ENCODE data around the gene WNK1.

The WNK1 gene

GRCh38 chr12:910416-910815 lies 158.0 kb downstream of the WNK1 start:
- FAIRE-seq (no peak), DNase-seq (ENCODE audit: insufficient read length) (no peak)
- TF ChIP-seq POLR2A (IDR thresholded peaks at IDR 0.05; ENCODE audit: low read depth, low read length) (no peak), POLR2AphosphoS5 (IDR thresholded peaks at IDR 0.05; ENCODE audit: low read depth, low read length) (no peak), TAF1 (IDR thresholded peaks at IDR 0.05; ENCODE audit: borderline replicate concordance, low read depth, low read length) (no peak)

- no peak for TF ChIP-seq TAF1 (IDR thresholded peaks at IDR 0.05; ENCODE audit: borderline replicate concordance, low read depth, low read length)
- TF ChIP-seq POLR2A (IDR thresholded peaks at IDR 0.05; ENCODE audit: low read depth, low read length), result no peak
- no peak for TF ChIP-seq POLR2AphosphoS5 (IDR thresholded peaks at IDR 0.05; ENCODE audit: low read depth, low read length)
Measured at GRCh38 chr12:911191-911826, 158.9 kb downstream of the WNK1 start.

GRCh38 chr12:912466-913235 lies 160.3 kb downstream of the WNK1 start:
- no peak for DNase-seq (ENCODE audit: insufficient read length)
- no peak for TF ChIP-seq POLR2A (IDR thresholded peaks at IDR 0.05; ENCODE audit: low read depth, low read length)
- no peak for TF ChIP-seq POLR2AphosphoS5 (IDR thresholded peaks at IDR 0.05; ENCODE audit: low read depth, low read length)
- no peak for TF ChIP-seq TAF1 (IDR thresholded peaks at IDR 0.05; ENCODE audit: borderline replicate concordance, low read depth, low read length)
- FAIRE-seq, result no peak

More at GRCh38 chr12:911191-911826, 158.9 kb downstream of the WNK1 start:
- FAIRE-seq, result no peak
- DNase-seq (ENCODE audit: insufficient read length), result no peak

GRCh38 chr12:913919-914698 lies 161.7 kb downstream of the WNK1 start:
- no peak for DNase-seq (ENCODE audit: insufficient read length)
- no peak; the same call in 1 of the 2 replicates for TF ChIP-seq POLR2AphosphoS5 (IDR thresholded peaks at IDR 0.05; ENCODE audit: low read depth, low read length)
- no peak for TF ChIP-seq POLR2A (IDR thresholded peaks at IDR 0.05; ENCODE audit: low read depth, low read length)
- no peak for TF ChIP-seq TAF1 (IDR thresholded peaks at IDR 0.05; ENCODE audit: borderline replicate concordance, low read depth, low read length)
- FAIRE-seq, result no peak

GRCh38 chr12:915090-915489 lies 162.7 kb downstream of the WNK1 start:
- no peak for DNase-seq (ENCODE audit: insufficient read length)
- TF ChIP-seq TAF1 (IDR thresholded peaks at IDR 0.05; ENCODE audit: borderline replicate concordance, low read depth, low read length), result no peak
- TF ChIP-seq POLR2AphosphoS5 (IDR thresholded peaks at IDR 0.05; ENCODE audit: low read depth, low read length), result no peak
- TF ChIP-seq POLR2A (IDR thresholded peaks at IDR 0.05; ENCODE audit: low read depth, low read length), result no peak
- FAIRE-seq, result no peak

DNA sequence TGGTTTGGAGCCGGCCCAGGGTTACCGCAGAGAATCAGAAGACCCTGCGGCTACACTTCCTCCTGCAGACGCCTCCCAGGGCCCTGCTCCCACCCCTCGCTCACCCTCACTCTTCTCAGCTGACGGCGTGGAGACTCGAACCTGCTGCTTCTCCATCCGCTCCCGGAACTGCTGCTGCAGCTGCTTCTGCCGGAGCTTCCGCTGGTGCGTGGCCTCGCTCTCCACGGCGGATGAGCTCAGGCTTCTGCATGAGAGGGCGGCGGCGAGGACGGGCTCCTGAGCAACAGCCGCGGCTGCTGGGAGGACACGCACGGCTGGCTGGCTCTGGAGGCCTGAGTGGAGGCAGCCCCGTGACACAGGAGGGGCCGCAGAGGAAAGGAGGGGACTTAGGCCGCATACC lies 163.9 kb downstream of the WNK1 start:
- FAIRE-seq, result no peak

DNA sequence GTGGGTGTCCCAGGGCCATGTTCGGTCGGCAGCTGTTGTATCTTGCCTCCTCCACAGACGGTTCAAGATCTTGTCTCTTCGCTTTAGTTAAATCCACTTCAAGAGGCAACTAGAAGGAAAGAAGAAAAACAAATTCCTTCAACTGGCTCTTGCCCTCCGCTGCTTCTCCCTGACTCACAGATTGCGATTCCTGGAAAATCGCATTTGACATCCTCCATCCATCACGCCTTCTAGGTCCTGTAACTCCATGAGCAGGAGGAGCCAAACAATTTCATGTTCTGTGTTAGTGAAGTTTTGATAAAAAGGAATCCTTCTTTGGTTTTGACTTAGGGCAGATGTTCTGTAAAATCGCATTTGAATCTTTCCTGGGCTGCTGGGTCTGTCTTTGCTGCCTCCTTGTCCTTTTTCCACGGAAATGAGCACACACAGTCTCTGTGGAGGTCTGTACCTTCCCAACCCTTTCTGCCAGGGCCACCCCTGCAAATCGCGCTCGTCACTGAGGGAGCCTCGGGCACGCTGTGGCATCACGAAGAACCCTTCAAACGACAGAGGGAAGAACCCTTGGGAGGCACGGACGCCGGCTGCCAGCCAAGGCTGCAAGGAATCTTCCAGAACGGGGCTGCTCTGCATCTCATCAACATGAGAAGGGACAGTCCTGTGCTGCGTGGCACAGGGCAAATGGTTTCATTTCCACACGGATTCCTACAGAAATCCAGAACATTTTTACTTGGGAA lies 164.5 kb downstream of the WNK1 start:
- DNase-seq (ENCODE audit: insufficient read length) (no peak), FAIRE-seq (no peak)
- no peak for TF ChIP-seq POLR2AphosphoS5 (IDR thresholded peaks at IDR 0.05; ENCODE audit: low read depth, low read length)
- no peak for TF ChIP-seq POLR2A (IDR thresholded peaks at IDR 0.05; ENCODE audit: low read depth, low read length)
- no peak for TF ChIP-seq TAF1 (IDR thresholded peaks at IDR 0.05; ENCODE audit: borderline replicate concordance, low read depth, low read length)

More for the DNA sequence above, 163.9 kb downstream of the WNK1 start:
- DNase-seq (ENCODE audit: insufficient read length), result no peak
- no peak for TF ChIP-seq TAF1 (IDR thresholded peaks at IDR 0.05; ENCODE audit: borderline replicate concordance, low read depth, low read length)
- no peak for TF ChIP-seq POLR2AphosphoS5 (IDR thresholded peaks at IDR 0.05; ENCODE audit: low read depth, low read length)
- no peak for TF ChIP-seq POLR2A (IDR thresholded peaks at IDR 0.05; ENCODE audit: low read depth, low read length)

DNA sequence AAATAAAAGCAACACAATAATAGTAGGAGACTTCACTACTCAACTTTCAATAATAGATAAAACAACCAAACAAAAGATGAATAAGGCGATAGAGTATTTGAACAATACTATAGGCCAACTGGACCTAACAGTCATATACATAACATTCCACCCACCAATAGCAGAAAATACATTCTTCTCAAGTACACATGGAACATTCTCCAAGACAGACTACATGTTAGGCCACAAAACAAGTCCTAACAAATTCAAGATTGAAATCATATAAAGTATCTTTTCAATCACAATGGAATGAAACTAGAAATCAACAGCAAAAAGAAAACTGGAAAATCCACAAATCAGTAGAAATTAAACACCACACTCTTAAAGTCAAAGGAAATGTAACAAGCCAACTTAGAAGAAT lies 168.3 kb downstream of the WNK1 start:
- DNase-seq (ENCODE audit: insufficient read length), result no peak
- TF ChIP-seq POLR2A (IDR thresholded peaks at IDR 0.05; ENCODE audit: low read depth, low read length) (no peak), TAF1 (IDR thresholded peaks at IDR 0.05; ENCODE audit: borderline replicate concordance, low read depth, low read length) (no peak), POLR2AphosphoS5 (IDR thresholded peaks at IDR 0.05; ENCODE audit: low read depth, low read length) (no peak)
- FAIRE-seq, result no peak

DNA sequence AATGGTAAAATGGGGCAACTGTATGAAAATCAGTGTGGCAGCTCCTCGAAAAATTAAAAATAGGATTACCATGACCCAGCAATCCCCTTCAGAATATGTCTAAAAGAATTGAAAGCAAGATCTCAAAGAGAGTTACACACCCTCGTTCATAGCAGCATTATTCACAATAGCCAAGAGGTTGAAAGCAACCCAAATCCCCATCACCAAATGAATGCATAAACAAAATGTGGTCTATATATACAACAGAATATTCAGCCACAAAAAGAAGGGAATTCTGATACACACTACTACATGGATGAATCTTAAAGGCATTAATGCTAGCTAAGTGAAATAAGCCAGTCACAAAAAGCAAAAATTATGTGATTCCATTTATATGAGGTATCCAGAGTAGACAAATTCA lies 169.9 kb downstream of the WNK1 start:
- DNase-seq (ENCODE audit: insufficient read length) (no peak), FAIRE-seq (no peak)
- TF ChIP-seq TAF1 (IDR thresholded peaks at IDR 0.05; ENCODE audit: borderline replicate concordance, low read depth, low read length) (no peak), POLR2A (IDR thresholded peaks at IDR 0.05; ENCODE audit: low read depth, low read length) (no peak), POLR2AphosphoS5 (IDR thresholded peaks at IDR 0.05; ENCODE audit: low read depth, low read length) (no peak)

DNA sequence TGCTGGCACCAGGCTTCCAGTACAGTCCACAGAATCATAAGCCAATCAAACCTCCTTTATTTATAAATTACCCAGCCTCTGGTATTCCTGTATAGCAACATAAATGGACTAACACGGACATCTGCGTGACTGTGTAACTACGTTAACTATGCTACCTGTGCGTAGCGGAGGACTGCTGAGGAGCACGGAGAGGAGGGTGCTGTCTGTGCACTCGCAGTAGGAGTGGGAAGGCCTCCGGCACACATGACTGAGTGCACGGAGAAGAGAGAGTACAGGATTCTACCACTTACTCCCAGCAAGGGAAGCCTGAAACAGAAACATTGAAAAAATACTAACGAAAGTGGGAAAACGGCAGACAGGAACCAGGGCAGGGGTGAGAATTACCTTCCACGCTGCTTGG lies 174.3 kb downstream of the WNK1 start:
- DNase-seq (ENCODE audit: insufficient read length), result no peak
- no peak for FAIRE-seq
- TF ChIP-seq TAF1 (IDR thresholded peaks at IDR 0.05; ENCODE audit: borderline replicate concordance, low read depth, low read length) (no peak), POLR2A (IDR thresholded peaks at IDR 0.05; ENCODE audit: low read depth, low read length) (no peak), POLR2AphosphoS5 (IDR thresholded peaks at IDR 0.05; ENCODE audit: low read depth, low read length) (no peak)

DNA sequence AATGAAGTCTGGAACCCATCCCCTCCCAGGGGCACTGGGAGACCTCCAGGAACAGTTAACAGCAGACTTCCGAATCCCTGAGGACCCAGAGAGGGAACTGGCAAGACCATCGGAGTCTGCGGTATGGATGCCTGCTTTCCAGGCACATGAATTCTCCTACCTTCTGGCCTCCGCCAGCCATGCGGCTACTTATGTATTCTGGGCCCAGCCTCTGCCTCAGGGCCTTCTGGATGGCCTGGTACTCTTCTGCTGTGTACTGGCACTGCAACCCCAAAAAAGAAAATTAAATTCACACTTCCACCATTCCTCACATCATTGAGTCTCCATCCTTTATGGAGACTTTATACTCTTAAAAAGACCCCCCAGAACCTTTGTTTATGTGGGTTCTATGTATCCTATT lies 178.7 kb downstream of the WNK1 start:
- FAIRE-seq, result no peak
- TF ChIP-seq TAF1 (IDR thresholded peaks at IDR 0.05; ENCODE audit: borderline replicate concordance, low read depth, low read length) (no peak), POLR2AphosphoS5 (IDR thresholded peaks at IDR 0.05; ENCODE audit: low read depth, low read length) (no peak), POLR2A (IDR thresholded peaks at IDR 0.05; ENCODE audit: low read depth, low read length) (no peak)
- no peak for DNase-seq (ENCODE audit: insufficient read length)
